Measurements from ENCODE around the gene RAB11FIP4.

RAB11FIP4 gene

DNA sequence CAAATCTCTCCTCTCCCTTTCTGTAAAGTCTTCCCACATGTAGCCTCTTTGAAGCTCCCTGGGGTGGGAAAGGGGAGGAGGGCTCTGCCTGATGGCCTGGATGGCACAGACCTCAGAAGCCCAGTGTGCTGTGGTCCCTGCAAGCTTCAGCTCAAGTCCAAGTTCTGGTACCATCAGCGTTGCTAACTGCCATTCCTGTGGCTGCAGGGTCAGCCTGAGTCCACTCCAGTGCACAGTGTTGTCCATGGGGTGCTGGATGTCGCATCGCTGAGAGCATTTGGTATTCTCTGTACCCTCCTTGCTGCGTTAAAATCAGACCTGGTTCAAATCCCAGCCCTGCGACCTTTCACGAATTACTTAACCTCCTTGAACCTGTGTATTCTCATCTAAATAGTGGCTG, 105.1 kb downstream of the RAB11FIP4 start:
- no peak for DNase-seq (ENCODE audit: extremely low read depth in 1 of 2, low read depth in 1 of 2)

DNA sequence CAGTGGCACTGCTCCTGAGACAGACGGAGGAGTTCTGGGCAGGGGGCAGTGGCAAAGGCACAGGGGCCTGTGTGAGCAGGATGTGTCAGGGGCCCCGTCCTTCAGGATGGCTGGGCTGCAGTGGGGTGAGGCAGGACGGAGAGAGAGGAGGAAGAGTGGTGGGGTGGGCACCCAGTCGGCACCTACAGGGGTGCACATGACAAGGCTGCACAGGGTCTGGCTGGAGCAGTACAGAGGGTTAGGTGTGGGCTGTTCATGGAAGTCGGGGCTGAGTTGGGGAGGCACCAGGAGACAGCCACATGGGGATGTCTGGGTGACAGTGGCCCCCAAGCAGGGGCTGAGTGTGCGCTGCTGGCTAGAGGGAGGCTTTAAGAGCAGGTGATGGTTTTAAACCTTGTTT, 106.0 kb downstream of the RAB11FIP4 start:
- no peak for DNase-seq (ENCODE audit: extremely low read depth in 1 of 2, low read depth in 1 of 2)

DNA sequence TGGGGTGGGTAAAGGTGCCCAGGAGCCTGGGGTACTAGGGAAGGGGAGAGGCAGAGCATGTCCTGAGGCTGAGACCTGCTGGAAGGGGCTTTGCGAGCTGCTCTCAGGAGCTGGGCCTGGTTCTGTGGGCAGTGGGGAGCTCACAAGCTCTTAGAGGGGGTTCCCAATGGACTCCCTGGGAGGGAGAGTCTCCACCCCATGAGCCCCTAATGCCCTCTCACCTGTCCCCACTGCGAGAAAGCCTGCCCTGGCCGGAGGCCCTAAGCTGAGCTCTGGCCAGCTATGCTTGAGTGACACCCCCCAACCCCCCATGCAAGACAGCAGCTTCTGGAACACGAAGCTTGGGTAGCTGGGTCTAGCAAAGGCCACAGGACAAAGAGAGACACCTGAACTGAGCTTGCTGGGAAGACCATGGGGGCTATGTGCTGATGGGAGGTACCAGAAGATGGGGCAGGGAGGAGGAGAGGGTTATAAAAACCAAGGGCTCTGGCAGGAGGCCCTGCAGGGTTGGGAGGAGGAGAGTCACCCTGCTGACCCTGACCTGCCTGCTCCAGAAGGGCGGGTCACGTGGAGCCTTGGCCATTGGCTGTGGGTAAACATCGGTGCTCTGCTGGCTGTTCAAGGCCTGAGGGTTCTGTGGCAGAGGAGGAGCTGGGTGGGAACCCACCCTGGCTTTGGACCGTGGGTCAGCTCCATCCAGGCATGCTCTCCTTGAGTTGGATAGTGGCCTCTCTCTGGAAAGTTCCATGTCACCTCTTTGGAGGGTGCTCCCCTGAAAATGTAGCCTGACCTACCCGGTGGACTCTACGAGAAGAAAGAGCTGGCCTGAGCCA, 106.7 kb downstream of the RAB11FIP4 start:
- no peak for DNase-seq (ENCODE audit: extremely low read depth in 1 of 2, low read depth in 1 of 2)

DNA sequence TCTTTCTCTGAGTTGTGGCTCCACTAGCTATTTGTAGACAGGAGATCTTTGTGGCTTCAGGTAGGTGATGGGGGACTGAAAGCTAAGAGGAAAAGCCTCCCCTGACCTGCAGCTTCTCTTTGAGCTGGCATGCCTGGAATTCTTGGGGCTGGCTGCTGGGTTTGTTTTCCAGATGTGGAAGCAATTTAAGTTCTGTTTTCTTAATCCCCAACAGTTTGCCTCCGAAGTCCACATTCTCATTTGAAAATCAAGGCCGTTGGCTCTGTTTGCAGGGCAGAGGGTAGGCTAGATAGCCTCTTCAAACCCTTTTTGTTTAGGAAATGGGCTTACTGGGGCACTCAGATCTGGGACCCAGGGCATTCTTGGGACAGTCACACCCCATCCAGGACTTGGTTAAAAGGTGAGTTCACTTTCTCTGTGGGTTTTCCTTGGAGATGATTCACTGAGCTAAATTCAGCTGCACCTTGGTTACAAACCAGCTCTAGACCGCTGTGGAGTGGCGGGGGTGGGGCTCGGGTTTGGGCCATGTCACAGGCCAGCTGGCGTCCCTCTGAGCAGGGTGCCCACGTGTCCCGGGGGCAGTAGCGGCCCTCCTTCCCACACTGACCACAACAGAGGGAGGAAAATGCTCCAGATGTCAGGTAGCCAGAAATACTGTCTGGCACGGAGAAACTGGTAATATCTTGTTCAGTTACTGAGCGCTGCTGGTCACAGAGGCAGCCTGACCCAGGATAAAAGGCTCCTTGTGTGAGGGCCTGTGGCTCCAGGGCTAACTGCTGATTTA, 108.5 kb downstream of the RAB11FIP4 start:
- no peak for DNase-seq (ENCODE audit: extremely low read depth in 1 of 2, low read depth in 1 of 2)

DNA sequence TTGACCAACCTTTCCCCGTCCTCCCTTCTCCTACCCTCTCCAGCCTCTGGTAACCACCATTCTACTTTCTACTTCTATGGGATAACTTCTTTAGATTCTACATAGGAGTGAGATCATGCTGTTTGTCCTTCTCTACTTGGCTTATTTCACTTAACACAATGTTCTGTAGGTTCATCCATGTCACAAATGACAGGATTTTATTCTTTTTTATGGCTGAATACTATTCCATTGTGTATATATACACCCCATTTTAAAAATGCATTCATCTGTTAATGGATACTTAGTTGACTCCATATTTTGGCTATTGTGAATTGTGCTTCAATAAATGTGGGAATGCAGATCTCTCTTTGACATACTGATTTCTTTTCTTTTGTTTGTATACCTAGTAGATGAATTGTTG, 115.0 kb downstream of the RAB11FIP4 start:
- no peak for DNase-seq (ENCODE audit: extremely low read depth in 1 of 2, low read depth in 1 of 2)

DNA sequence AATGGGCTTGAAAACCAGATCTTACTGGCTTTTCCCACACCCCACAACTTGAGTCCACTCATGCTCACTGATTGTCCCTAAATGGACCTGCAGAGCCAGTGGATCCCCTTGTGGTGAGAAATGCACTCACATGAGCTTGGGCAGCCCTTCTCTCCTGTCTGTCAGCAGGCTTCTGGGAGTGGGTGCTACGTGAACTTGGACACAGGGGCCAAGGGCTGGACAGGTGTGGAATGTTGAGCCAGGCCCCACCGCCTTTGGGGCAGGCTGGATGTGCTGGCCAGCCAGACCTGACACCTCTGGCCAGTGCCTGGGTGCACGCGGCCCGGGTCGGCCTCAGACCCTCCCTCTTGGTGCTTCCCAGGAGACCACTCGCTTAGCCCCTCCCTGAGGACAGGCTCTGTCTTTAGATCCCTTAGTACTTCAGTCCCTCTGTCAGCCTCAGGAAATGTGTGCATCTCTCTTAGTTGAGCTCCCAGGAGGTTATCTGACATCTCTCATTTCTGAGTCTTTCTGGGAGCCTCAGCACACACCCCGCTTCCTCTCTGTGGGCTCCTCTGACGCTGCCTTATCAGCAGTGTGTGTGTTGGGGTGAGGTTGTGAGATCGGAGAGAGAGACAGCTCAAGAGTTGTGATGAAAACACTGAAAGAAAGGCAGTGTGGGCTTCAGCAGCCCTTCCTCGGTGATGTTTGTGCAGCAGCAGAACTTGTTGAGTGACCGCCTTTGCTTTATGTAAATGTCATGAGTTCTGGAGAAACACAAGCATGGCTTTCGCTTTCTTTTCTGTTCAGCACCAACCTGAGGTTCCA, 117.0 kb downstream of the RAB11FIP4 start:
- DNase-seq (ENCODE audit: extremely low read depth in 1 of 2, low read depth in 1 of 2), result peak; percentile 39 to 40

DNA sequence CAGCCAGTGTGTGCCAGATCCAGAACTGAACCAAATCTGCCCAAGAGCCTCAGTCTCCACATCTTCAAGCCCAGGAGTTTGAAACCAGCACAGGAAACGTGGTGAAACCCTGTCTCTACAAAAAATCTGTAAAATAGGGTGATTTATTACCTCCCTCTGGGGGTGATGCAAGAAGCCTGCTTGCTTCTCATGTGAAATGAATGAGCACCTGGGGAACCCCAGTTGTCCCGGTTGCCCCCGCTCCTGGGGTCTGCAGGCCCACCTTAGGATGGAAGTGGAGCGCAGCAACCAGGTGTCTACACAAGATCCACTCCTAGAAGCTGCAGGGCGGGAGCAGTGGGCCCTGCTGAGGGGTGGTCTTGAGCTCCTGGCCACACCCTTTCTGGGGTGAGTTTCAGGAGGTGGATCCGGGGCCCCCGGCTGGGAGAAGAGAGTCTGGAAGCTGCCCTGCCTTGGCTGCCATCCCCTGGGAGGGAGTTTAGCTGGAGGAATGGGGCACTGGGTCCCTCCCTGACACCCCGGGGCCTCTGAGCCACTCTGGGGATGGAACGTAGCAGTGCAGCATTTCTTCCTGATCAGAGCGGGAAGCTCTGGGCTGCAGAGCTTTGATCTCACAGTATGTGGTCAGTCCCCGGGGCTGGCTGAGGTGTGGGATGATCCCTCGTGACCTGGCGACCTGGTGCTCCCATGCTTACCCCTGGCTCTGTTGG, 117.8 kb downstream of the RAB11FIP4 start:
- no peak for DNase-seq (ENCODE audit: extremely low read depth in 1 of 2, low read depth in 1 of 2)

DNA sequence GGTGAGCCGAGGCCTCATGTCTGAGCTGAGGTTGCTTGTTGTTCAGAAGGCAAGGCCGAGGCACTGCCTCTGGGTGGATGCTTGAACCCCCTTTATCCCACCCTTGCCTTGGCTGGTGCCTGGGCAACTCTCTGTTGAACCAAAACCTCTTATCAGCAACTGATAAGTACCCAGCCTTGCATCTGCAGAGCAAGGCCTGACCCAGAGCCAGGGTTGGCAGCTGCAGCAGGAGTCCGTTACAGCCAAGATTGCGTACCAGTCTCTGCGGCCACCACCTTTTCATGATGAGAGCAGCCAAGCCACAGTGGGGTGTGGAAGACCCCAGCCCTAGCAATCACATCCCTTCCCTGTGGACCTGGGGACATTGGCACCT, 118.3 kb downstream of the RAB11FIP4 start:
- no peak for DNase-seq (ENCODE audit: extremely low read depth in 1 of 2, low read depth in 1 of 2)

DNA sequence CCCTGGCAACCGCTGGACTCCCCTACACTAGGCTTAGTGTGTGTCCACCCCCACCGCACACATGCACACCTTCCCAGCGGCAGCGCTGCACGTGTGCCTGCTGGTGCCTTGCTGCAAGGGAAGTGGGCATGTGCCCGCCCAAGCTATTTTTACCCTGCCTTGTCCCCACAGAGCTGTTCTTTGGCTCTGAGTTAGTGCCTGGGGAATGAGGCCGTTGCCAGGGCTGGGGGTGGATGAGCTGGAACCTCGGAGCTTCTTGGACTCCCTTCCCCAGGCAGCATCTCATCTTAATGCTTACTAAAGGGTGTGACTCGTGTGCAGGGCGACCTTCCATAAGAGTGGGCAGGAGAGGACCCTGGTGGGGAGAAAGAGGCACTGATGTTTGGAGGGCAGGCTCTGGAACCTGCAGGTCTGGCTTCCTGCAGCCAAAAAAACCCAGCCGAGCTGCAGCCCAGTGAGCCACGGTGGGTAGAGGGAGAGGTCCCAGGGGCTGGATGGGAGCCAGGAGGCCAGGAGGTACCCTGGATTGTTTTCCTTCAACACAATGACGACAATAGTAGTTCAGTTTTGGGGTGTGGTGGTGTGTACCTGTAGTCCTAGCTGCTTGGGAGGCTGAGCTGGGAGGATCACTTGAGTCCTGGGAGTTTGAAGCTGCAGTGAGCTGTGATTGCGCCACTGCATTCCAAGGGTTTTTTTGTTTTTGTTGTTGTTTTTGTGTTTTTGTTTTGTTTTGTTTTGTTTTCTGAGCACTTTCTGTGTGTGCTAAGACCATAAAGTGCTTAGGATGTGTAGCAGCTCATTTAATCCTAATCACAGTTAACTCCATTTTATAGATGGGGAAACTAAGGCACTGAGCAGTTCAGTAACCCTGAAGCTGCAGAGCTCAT, 119.1 kb downstream of the RAB11FIP4 start:
- DNase-seq (ENCODE audit: extremely low read depth in 1 of 2, low read depth in 1 of 2), result no peak

DNA sequence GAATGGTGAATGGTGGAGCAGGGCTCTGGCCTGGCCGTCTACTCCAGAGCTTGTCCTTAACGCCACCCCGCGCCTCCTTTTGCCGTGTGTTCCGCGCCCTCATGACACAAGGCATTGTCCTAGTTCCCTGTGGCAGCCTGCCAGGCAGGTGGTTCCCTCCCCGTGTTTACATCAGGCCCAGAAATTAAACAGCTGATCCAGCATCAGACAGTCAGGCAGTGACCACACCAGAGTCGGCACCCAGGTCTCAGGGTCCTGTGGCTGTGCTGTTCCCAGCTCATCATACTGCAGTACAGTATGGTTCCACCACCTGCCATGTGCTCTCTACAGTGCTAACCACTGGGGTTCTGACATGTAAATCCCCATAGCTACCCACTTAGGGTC, 119.7 kb downstream of the RAB11FIP4 start:
- no peak for DNase-seq (ENCODE audit: extremely low read depth in 1 of 2, low read depth in 1 of 2)

DNA sequence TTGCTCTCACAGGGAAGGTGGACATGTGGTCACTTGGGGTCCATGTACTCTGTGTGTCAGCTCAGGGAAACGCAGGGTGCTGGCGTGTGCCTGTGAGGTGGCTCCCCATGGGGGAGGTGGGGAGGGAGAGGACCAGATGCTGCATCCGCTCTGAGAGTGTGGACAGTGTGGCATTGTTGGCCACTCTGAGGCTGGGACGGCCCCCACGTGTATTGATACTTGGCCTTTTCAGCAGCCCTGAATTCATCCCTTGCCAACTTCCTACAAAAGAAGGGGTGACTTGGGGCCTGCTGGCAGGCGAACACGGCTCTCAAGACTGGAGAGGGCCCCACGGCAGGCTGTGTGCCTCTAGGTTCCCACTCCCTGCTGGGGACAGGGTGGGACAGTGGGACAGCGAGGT, 120.1 kb downstream of the RAB11FIP4 start:
- DNase-seq (ENCODE audit: extremely low read depth in 1 of 2, low read depth in 1 of 2), result no peak

DNA sequence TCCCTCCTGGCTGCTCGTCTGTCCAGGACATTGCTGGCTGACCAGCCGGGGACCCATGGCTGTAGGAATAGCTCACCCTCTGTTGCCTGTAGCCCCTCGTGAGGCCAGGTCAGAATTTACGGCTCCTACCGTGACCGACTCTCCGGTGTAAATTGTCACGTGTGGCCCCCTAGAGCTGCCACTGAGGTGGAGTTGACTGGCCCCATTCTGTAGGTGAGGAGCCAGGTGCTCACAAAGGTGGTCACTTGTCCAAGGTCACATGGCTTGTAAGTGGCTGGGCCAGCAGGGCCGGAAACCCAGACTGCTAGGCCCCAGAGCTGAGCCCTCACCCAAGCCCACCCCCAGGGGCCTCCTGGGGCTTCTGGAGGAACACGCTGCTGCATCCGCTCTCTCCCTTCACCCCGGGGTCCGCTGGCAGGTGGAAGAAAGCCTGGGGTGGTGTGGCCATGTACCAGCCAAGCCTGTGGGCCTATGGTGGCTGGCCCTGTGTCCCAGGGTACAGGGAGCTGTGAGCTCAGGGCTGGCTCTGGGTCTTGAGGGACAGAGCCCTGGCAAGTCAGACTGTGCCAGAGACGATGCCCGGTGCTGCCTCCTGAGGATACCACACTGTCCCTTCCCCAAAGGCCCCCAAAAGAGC, 120.7 kb downstream of the RAB11FIP4 start:
- no peak for DNase-seq (ENCODE audit: extremely low read depth in 1 of 2, low read depth in 1 of 2)

DNA sequence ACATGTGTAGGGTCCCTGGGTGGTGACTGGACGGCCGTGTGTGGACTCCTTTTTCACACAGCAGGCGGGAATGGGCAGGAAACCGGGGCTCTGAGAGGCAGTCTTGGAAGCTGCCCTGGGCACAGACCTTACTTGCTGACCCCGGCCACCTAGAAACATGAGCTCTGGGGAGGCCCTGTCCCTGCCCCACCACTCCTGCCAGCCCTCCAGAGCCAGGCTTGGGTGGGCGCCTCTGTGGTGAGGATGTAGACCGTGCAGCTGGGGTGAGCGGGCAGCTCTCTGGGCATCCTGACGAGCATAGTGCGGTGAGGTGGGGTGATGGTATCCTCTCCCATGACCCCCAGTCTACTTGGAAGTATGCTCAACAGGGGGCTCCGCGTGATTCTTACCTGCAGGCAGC, 121.3 kb downstream of the RAB11FIP4 start:
- DNase-seq (ENCODE audit: extremely low read depth in 1 of 2, low read depth in 1 of 2), result no peak

DNA sequence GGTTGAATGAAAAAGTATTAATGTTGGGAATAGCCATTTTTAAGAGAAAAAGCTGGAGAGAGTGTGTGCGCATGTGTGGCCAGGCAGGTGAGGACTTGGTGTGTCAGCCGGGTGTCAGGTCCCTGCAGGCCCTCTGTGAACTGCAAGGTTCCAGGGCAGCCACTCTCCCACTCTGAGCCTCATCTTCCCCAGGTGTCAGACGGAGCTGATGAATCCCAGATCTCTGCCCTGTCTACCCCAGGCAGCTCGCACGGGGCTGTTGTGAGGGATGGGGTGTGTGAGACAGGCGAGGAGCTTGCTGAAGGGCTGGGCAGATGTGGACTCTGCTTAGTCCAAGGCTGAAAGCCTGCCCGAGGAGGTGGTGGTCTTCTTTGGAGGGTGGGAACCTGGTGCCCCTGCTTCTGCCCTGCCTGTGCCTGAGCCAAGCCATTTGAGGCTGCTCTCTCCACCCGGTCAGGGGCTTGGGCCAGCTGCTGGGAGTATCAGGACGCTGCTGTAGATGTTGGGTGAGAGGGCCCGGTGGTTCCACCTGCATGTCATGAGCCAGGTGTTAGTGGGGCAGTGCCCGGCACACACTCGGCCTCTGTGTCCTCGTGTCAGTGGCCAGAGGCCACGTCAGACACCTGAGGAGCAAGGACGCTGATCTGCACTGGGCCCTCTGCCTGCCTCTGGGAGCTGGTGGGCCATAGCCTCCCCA, 122.4 kb downstream of the RAB11FIP4 start:
- no peak for DNase-seq (ENCODE audit: extremely low read depth in 1 of 2, low read depth in 1 of 2)

DNA sequence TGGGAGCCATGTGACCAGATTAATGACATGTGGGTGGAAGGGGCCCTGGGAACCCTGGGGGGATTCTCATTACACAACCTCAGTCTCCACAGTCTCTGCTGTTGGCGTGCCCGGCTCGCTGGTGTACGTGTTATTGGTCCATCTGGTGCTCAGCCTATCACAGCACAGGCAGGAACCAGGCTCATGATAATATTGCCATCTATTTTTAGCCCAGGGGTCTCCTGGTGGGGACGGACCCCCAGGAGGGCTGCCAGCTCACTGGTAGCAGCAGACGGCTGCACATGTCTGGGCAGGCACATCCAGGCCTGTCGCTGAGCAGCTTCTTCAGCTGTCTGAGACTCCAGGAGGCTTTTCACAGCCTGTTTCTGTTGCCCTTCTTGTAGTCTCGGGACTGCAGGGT, 123.8 kb downstream of the RAB11FIP4 start:
- no peak for DNase-seq (ENCODE audit: extremely low read depth in 1 of 2, low read depth in 1 of 2)

DNA sequence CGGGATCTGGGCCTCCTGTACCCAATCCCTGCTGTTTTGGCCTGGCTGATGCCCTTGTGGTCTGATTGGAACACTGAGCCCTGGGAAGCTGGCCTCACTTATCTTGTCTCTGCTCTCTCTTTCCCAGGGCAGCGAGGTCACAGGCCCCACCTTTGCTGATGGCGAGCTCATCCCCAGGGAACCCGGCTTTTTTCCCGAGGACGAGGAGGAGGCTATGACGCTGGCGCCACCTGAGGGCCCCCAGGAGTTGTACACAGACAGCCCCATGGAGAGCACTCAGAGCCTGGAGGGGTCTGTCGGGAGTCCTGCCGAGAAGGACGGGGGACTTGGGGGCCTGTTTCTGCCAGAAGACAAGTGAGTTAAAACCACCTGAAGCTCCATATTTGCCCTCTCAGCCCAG, 126.0 kb downstream of the RAB11FIP4 start:
- no peak for DNase-seq (ENCODE audit: extremely low read depth in 1 of 2, low read depth in 1 of 2)

DNA sequence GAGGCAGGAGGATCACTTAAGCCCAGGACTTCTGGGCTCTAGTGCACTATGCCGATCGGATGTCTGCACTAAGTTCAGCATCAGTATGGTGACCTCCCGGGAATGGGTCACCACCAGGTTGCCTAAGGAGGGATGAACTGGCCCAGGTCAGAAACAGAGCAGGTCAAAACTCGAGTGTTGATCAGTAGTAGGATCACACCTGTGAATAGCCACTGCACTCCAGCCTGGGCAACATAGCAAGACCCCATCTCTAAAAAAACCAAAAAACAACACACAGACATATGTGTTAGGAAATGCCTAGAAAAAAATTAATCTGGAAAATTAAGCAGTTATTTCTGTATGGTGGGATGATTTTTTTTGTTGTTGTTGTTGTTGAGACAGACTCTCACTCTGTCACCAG, 127.0 kb downstream of the RAB11FIP4 start:
- no peak for DNase-seq (ENCODE audit: extremely low read depth in 1 of 2, low read depth in 1 of 2)

DNA sequence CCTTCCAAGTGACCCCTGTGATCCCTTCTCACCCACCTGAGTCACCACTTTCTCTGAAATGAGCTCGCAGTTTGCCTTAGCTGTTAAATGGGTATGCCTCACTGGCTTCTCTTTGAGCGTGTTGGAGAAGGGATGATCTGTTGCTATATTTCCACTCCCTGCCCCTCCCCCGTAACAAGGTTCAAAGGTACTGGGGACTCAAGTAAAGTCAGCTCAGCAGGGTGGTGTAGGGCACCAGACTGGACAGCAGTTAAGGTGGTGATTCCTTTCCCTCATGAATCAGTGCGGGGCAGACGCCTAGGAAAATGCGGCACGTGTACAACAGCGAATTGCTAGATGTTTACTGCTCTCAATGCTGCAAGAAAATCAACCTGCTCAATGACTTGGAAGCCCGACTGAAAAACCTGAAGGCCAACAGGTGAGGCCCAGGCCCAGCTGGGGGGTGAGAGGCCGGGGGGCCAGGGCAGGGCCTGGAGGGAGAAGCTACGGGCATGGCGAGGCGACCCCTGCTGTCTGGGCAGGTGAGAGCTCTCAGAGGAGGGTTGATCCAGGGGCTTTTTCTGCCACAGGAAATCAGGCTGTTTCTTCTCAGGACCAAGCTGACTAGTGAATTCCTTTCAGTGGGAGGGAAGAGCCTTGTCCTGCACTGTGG, 130.3 kb downstream of the RAB11FIP4 start:
- DNase-seq (ENCODE audit: extremely low read depth in 1 of 2, low read depth in 1 of 2), result no peak
